ENCODE results near the gene PCSK5. TPM values are rescaled to one million over a fixed set of nuclear protein-coding genes. Genes with fewer than 3 reads are reported as not detected.
A peak's percentile ranks its signal among the peaks of the same experiment; 100 is the strongest.
"Not testable (repeated sequence)": the region's sequence is repeated elsewhere in the genome, so short reads cannot be mapped to it uniquely, and the experiment has no call there.

Gene PCSK5
- total RNA-seq, 1 donor from 2014 or later = 78.9 TPM

DNA sequence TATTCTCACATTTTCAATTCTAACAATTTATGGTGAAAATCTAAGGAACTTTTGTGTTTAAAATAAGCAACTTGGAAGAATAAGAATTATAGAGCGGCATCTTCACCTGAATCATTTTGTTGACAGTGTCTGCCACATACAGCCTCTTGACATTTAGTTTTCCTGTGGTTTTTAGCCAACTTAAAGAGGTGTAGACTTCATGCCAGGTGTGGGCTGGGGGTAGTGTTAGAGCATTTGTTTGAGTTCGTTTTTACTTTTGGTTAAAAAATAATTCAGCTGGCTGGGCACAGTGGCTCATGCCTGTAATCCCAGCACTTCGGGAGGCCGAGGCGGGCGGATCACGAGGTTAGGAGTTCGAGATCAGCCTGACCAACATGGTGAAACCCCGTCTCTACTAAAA, 72.8 kb downstream of the PCSK5 start:
- not testable (repeated sequence) for DNase-seq (ENCODE audit: low spot score)

- DNase-seq (ENCODE audit: low spot score) = peak; percentile 26
Measured at GRCh38 chr9:75964427-75964826, 74.0 kb downstream of the PCSK5 start.

GRCh38 chr9:75965231-75965630, 74.8 kb downstream of the PCSK5 start:
- no peak for DNase-seq (ENCODE audit: low spot score)

- DNase-seq (ENCODE audit: low spot score) = no peak
Measured at GRCh38 chr9:75967556-75967955, 77.1 kb downstream of the PCSK5 start.

- DNase-seq (ENCODE audit: low spot score) = no peak
Measured at GRCh38 chr9:75974016-75974766, 83.7 kb downstream of the PCSK5 start.

DNA sequence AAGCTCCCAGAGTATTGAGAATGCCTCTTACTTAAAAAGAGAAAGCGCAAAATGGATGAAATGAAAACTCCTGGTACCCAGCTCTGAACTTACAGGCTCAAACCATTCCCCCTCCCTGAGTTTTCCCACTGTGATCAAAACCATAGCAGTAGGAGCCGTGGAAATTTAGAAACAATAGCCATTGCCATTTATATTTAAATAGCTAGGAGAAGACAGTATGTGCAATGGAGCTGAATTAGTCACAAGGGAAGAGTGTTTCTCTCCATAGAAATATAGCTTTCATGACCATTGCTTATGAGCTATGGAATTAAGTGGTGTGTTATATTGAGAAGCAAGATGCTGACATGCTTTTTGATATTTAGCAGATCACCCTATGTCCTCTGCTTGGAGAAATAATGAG, 84.6 kb downstream of the PCSK5 start:
- no peak for DNase-seq (ENCODE audit: low spot score)

- no peak for DNase-seq (ENCODE audit: low spot score)
Measured at GRCh38 chr9:75976549-75976948, 86.1 kb downstream of the PCSK5 start.

- DNase-seq (ENCODE audit: low spot score) = no peak
Measured at GRCh38 chr9:75979362-75979761, 88.9 kb downstream of the PCSK5 start.

- no peak for DNase-seq (ENCODE audit: low spot score)
Measured at GRCh38 chr9:75983319-75984045, 93.0 kb downstream of the PCSK5 start.

DNA sequence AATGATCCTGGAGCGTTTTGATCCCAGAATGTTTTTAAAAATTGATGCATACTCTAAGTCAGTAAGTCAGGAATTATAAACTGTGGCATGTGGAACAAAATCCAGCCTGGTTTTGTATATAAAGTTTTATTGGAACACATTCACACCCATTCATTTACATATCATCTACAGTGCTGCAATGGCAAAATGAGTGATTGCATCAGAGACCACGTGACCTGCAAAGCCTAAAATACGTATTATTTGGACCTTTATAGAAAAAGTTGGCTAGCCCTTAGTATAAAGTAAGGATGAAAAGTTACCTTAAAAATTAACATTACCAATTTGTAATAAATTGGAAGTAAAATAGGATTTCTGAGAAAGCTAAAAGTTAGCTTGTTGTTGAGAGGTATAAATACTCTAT, 95.0 kb downstream of the PCSK5 start:
- no peak for DNase-seq (ENCODE audit: low spot score)

GRCh38 chr9:75988663-75989062, 98.2 kb downstream of the PCSK5 start:
- DNase-seq (ENCODE audit: low spot score) = no peak

DNA sequence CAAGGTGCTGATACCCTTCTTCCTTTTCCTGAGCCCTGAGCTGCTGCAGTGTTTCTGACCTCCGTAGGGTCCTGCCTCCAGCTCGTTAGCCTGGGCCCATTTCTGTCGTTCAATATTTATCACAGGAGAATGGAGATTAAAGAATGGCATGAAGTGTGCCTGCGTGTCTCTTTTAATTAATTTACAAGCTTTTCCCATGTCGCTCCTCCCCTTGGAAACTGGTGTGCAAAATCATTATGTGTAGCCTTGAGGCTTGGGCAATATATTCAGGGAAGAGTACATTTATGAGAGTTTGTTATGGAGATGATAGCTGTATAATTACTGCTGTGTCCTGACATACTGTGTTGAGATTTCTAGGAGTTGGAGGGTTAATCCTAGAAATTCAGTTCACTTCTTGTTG, 99.7 kb downstream of the PCSK5 start:
- no peak for DNase-seq (ENCODE audit: low spot score)

DNA sequence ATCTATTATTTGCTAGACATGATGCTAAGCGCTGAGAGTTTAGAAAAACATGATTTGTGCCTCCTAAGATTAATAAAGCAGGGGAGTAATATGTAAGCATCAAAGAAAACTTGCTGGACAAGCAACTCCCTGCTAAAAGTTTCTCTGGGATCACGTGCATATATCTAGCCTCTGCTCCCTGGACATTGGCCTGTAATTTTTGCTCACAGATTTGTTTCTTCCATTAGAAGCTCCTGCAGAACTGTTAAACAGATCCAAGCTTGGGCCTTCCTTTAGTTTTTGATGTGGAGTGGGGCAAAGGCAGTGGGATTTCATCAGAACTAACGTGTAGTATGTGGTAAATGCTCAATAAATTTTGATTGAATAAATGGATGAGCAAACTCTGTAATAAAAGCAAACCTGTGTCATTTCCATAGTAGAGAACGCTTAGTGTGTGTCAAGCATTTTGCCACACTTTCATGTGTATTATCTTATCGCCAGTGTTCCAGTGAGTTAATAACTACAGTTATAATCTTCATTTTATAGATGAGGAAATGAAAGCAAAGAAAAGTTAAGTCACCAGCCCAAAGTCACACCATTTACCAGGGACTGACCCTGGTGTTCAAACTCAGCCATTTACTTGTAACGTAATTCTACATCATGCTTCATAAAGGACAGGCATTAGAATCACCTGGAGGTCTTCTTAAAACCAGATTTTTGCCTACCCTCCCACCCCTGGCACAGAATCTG, 100.3 kb downstream of the PCSK5 start:
- no peak for DNase-seq (ENCODE audit: low spot score)

DNA sequence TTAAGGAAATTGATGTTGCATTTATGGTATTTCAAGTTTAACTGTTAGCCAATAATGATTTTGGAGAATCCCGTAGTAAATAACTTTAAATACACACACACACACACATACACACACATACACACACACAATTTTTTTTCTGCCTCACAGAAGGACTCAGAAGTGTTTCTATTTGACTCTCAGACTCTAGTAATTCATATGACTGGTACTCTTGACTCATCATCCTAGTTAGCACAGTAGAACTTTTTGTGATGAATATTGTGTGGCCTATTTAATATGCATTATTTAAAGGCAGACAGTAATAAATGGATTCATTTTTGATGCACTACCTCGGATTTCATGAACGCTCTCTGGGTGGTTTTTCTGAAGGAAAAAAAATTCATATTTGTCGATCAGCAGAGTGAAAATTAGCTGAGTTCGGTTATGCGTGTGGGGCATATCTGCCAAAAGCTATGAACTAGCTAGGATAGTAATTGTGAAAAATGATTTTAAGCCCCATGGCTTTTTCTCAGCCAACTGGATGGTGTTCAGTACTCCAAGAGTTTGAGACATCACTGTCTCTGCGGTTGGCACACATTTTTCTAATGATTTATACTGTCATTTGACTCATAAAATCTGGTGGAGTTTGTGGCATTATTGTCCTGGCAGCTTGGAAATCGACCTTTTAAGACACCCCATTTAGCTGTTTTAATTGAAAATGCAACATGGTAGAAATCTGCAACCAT, 102.2 kb downstream of the PCSK5 start:
- no peak for DNase-seq (ENCODE audit: low spot score)

- DNase-seq (ENCODE audit: low spot score) = no peak
Measured at GRCh38 chr9:75993434-75993833, 103.0 kb downstream of the PCSK5 start.

GRCh38 chr9:75995066-75995465, 104.6 kb downstream of the PCSK5 start:
- DNase-seq (ENCODE audit: low spot score) = no peak

DNA sequence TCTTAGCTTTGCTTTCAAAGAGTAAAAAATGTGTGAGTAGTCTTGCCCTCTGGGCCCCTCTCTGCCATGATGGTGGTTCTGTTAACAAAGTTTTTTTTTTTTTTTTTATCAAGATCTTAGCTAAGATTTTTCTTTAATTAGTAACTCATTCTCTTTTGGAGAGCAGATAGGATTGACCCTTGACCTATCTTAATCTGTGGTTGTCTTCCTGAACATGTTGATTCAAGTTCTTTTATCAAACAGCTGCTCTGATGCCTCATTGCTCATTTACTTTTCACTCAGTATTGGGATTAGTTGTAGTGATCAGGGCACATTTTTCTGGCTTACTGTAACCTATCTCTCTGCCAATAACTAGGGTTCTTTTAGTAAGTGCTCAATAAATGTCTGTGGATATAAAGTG, 106.3 kb downstream of the PCSK5 start:
- no peak for DNase-seq (ENCODE audit: low spot score)

DNA sequence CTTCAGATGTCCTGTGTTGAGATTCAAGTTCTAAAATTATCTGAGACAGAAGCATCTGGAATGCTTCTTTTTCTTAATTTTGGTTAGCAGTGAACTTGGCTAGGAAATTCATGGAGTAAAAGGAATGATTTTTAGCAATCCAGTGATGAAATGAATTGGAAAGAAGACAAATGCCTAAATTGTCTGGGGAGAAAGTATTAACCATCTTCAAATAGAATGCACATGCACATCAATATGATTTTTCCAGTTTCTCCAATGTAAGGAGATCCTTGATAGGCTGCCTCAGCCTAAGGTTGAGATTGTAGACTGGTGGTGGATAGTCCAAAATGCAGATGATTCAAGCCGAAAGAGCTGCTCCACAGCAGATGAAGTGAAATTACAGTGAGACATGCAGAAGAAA, 106.7 kb downstream of the PCSK5 start:
- DNase-seq (ENCODE audit: low spot score) = no peak

DNA sequence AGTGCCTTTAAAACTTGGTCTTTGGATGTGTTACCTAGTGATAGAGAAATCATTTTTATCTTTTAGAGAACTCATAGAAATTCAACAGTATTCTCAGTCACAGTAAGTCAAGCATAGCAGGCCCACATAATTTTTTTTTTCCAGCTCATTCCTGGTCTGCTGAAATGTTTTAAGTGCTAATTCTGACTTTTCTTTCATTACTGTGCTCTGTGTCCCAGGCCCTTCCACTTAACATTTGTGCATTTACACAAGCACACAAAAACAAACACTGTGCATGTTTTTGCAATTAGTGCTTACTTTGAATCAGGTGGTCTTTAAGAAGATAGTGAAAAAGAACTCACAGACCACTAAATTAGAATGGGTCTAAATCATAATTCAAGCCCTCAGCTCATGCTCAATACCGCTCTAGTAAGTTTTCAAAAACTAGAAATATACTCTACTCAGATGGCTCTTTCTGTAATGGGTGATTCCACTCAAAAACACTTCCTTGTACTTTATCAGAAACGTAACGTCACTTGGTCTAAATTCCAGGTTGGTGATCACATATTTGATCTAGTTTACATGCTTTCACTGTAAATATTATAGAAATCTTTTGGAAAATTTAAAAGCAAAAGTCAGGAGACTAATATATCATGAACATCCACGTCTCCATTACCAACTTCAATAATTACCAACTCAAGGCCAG, 107.8 kb downstream of the PCSK5 start:
- no peak for DNase-seq (ENCODE audit: low spot score)

DNA sequence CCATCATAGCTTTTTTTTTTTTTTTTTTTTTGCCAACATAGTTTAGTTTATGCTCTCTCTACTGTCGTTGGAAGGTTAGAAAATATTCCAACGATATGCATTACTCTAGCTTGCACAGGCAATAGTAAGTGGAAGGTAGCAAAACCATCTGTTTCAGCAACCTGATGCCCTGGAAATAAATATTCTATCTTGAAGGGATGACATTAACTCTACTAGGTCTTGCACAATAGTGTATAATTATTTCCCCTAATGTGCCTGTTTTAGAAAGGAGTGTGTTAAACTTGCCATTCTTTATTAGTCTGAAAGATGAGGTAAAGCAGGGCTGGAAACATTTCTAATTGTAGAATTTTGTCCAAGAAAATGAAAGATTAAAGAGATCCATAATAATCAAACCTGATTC, 111.0 kb downstream of the PCSK5 start:
- DNase-seq (ENCODE audit: low spot score) = no peak

DNA sequence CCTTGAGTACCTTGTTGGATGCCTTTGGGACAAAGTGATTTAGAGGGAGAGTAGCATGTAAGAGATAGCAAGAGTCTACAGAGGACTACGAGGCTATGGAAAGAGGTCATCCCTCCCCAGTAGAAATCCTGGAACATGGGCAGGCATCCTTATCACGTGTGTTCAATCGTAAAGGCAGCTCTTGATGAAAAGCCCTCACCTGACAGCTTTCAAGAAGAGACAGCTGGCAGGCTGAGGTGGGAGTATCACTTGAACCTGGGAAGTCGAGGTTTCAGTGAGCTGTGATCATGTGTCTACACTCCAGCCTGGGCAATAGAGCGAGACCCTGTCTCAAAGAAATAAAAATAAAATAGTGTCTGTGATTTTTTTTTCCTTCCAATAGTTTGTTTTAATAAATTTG, 112.6 kb downstream of the PCSK5 start:
- DNase-seq (ENCODE audit: low spot score) = no peak

DNA sequence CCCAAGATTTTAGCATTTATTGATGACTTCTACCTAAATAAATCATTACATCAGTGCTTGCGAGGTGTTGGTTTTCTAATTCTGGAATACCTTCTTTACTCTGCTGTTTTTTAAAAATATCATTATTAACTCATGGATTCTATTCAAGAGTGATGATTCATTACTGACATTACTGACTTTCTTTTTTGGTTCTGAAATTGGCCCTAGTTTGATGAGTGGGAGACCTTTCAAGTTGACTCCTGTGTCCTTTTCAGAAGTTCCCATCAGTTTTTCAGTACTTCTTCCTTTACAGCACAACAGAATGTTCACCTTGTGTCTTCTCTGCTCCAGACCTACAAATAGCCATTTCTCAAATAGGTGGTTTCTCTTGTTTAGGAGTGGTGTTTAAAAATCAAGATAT, 114.1 kb downstream of the PCSK5 start:
- no peak for DNase-seq (ENCODE audit: low spot score)

All from mucosa of gallbladder (tissue), 1 donor.